ENCODE measurements around the gene ELANE.

ELANE gene
- long read RNA-seq: 0 reads

GRCh38 chr19:852136-853013 lies at the start of gene ELANE:
Gene ELANE (plus strand): TSS chr19:852303. CDS start chr19:852329, 26 bp downstream.
- peak; percentile 70 to 72 for DNase-seq (ENCODE audit: low read depth in 1 of 2, low spot score in 1 of 2)
- TF ChIP-seq REST (IDR thresholded peaks at IDR 0.05; ENCODE audit: insufficient replicate concordance, low read depth) (peak; percentile 26), SPI1 (IDR thresholded peaks at IDR 0.05; ENCODE audit: borderline replicate concordance, low read depth) (peak; percentile 93), POLR2AphosphoS5 (IDR thresholded peaks at IDR 0.05; ENCODE audit: low read depth) (peak; percentile 77), GABPA (IDR thresholded peaks at IDR 0.05; ENCODE audit: low read depth) (no peak), CTCF (IDR thresholded peaks at IDR 0.05; ENCODE audit: insufficient read depth, low read length) (no peak)
- Histone ChIP-seq H3K27me3 (ENCODE audit: insufficient read depth, poor library complexity, severe bottlenecking) (no peaks in the 10 kb centered on the region), H3K27ac (replicated peaks) (peak within 1 kb of the TSS; percentile 89), H3K4me3 (replicated peaks; ENCODE audit: insufficient read depth, low read length) (peak within 1 kb of the TSS; percentile 70)

GRCh38 chr19:802498-803098 lies 49.5 kb upstream of the ELANE start:
- peak overlapping the region; percentile 95 for H3K27ac ChIP-seq (replicated peaks)
- H3K27me3 ChIP-seq (ENCODE audit: insufficient read depth, poor library complexity, severe bottlenecking): no peaks in the 10 kb centered on the region
- peak in 1 of 2 experiments; percentile 35 for DNase-seq (ENCODE audit: low read depth in 1 of 2, low spot score in 1 of 2)
- TF ChIP-seq GABPA (IDR thresholded peaks at IDR 0.05; ENCODE audit: low read depth) (no peak), POLR2AphosphoS5 (IDR thresholded peaks at IDR 0.05; ENCODE audit: low read depth) (peak; percentile 4)
- H3K4me3 ChIP-seq (replicated peaks; ENCODE audit: insufficient read depth, low read length): peak overlapping the region; percentile 98; the same call in 1 of the 2 replicates

- Histone ChIP-seq H3K27ac (replicated peaks) (peak overlapping the region; percentile 95), H3K4me3 (replicated peaks; ENCODE audit: insufficient read depth, low read length) (no peak overlapping the region)
Observed at GRCh38 chr19:803099-803561, 49.0 kb upstream of the ELANE start.

GRCh38 chr19:803686-804418 lies 48.3 kb upstream of the ELANE start:
- Histone ChIP-seq H3K4me3 (replicated peaks; ENCODE audit: insufficient read depth, low read length) (no peak overlapping the region), H3K27ac (replicated peaks) (no peak overlapping the region), H3K27me3 (ENCODE audit: insufficient read depth, poor library complexity, severe bottlenecking) (no peaks in the 10 kb centered on the region)
- peak in 1 of 2 experiments; percentile 45 for DNase-seq (ENCODE audit: low read depth in 1 of 2, low spot score in 1 of 2)
- TF ChIP-seq POLR2AphosphoS5 (IDR thresholded peaks at IDR 0.05; ENCODE audit: low read depth) (no peak), REST (IDR thresholded peaks at IDR 0.05; ENCODE audit: insufficient replicate concordance, low read depth) (no peak)

More at GRCh38 chr19:803099-803561, 49.0 kb upstream of the ELANE start:
- no peak for DNase-seq (ENCODE audit: low read depth in 1 of 2, low spot score in 1 of 2)
- H3K27me3 ChIP-seq (ENCODE audit: insufficient read depth, poor library complexity, severe bottlenecking): no peaks in the 10 kb centered on the region
- TF ChIP-seq POLR2AphosphoS5 (IDR thresholded peaks at IDR 0.05; ENCODE audit: low read depth) (peak; percentile 9; the same call in 1 of the 2 replicates), CTCF (IDR thresholded peaks at IDR 0.05; ENCODE audit: insufficient read depth, low read length) (no peak)
